Activated CD4-positive, alpha-beta memory T cell treated with anti-CD3 and anti-CD28 coated beads for 36 hours (primary cell): ENCODE results near the gene RFX3. TPM values are rescaled to one million over a fixed set of nuclear protein-coding genes. Genes with fewer than 3 reads are reported as not detected.

Experiments used
- CTCF ChIA-PET: fragments of 350-600 bp; sonication (Branson Sonifier 250); formaldehyde crosslinking; loops from one replicate; lab custom pipeline; 2021; ENCODE audit warnings: antibody characterized with exemption, inconsistent platforms; lab: Charles Lee
- POLR2A ChIA-PET: fragments of 350-600 bp; sonication (Branson Sonifier 250); formaldehyde crosslinking; loops from one replicate; lab custom pipeline; 2021; ENCODE audit warnings: antibody characterized with exemption; lab: Charles Lee
- DNase-seq: peaks from one replicate; pipeline ENCODE4 v3.0.0-alpha.2; 2020
- H3K27ac Mint-ChIP-seq: one replicate; pipeline ENCODE4 v1.8.0; 2021; ENCODE audit warnings: mixed read lengths
- H3K27me3 Mint-ChIP-seq: one replicate; pipeline ENCODE4 v1.8.0; 2021; ENCODE audit warnings: mixed read lengths
- H3K36me3 Mint-ChIP-seq: one replicate; pipeline ENCODE4 v1.8.0; 2021; ENCODE audit warnings: mixed read lengths
- H3K4me1 Mint-ChIP-seq: one replicate; pipeline ENCODE4 v1.8.0; 2021; ENCODE audit warnings: low read depth, mixed read lengths
- H3K4me3 Mint-ChIP-seq: one replicate; pipeline ENCODE4 v1.8.0; 2021; ENCODE audit warnings: mild to moderate bottlenecking, mixed read lengths
- H3K9me3 Mint-ChIP-seq: one replicate; pipeline ENCODE4 v1.8.0; 2021; ENCODE audit warnings: mixed read lengths
- intact Hi-C: fragments of 100-400 bp; cut with micrococcal nuclease; formaldehyde crosslinking; loops from one replicate; pipeline ENCODE4 v1.15.1; 2023
- total RNA-seq, 2 experiments: library from RNA; stranded (reverse); gene quantifications; one replicate each; pipeline ENCODE4 v1.2.3, GENCODE V29; 2021

RFX3 gene
- total RNA-seq, 2 experiments from 2014 or later = 12.2 to 13.4 TPM

DNA sequence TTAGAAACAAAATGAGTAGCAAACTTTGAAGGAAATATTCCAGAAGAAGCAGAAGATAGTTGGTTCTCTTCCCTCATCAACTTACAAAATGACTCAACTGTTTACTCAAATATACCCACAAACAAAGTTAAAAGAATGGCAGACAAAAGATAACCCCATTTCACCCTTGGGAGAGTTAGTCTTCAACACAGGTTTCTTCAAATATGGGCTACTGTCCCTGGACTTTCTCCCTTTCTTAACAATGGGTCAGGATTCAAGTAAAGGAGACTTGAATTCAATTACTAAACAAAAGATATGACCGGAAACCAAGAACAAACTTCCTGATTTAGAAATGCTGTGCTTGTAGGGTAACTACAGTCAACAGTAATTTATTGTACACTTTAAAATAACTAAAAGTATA is 14.2 kb downstream of the RFX3 start:
- Mint-ChIP-seq H3K36me3 (peaks cover 2% of the 10 kb centered on the region), H3K4me3 (no peak overlapping the region), H3K27ac (no peak overlapping the region), H3K4me1 (peaks cover 53% of the 10 kb centered on the region), H3K9me3 (peaks cover under 1% of the 10 kb centered on the region), H3K27me3 (no peaks in the 10 kb centered on the region)
- ChIA-PET CTCF (no interaction called here), POLR2A (no interaction called here)
- DNase-seq = no peak
- intact Hi-C loops = no loop called here

DNA sequence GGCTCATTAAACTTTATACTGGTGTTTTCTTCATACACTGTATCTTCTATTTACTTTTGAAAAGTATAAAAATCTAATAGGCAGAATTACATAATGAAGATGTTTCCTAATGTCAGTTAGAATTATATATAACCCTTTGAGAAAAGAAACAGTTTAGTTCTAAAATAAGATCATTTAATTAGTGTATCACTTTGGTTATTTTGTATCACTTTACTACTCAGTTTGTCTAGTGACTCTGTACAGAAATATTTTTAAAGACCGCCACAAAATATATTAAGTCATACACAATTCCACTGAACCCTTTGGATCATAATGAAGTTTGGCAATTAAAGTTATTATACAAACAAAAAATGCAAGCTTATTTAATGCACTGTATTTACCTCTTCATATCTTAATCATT is 15.0 kb downstream of the RFX3 start:
- CTCF ChIA-PET = no interaction called here
- H3K27me3 Mint-ChIP-seq = no peaks in the 10 kb centered on the region

DNA sequence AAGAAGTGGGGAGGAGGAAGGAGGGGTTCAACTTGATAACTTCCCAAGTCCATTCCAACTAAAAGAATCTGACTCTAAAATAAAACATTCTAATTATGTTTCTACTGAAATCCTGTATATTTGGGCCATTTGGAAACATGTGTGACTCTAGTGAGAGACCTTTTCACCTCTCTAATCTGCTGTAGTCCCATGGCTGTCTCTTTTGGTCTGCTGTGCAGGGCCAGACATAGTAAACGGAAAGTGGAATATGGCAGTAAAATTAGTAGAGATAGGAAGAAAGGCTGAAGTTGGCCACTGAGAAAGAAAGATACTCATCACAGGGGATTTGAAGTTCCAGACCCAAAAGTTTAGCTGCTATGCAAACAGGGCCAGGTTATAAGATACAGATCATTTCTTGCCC is 15.9 kb downstream of the RFX3 start:
- Mint-ChIP-seq H3K4me1 (peaks cover 54% of the 10 kb centered on the region), H3K27ac (no peak overlapping the region), H3K27me3 (no peaks in the 10 kb centered on the region), H3K36me3 (peaks cover 2% of the 10 kb centered on the region), H3K9me3 (no peaks in the 10 kb centered on the region), H3K4me3 (no peak overlapping the region)
- intact Hi-C loops = no loop called here
- CTCF ChIA-PET = no interaction called here
- no peak for DNase-seq
- POLR2A ChIA-PET = no interaction called here

More for the DNA sequence above, 15.0 kb downstream of the RFX3 start:
- DNase-seq = no peak
- peaks cover 2% of the 10 kb centered on the region for H3K36me3 Mint-ChIP-seq
- no peak overlapping the region for H3K27ac Mint-ChIP-seq
- peaks cover 54% of the 10 kb centered on the region for H3K4me1 Mint-ChIP-seq
- POLR2A ChIA-PET = no interaction called here
- intact Hi-C loops = no loop called here
- H3K9me3 Mint-ChIP-seq = no peaks in the 10 kb centered on the region
- H3K4me3 Mint-ChIP-seq = no peak overlapping the region

DNA sequence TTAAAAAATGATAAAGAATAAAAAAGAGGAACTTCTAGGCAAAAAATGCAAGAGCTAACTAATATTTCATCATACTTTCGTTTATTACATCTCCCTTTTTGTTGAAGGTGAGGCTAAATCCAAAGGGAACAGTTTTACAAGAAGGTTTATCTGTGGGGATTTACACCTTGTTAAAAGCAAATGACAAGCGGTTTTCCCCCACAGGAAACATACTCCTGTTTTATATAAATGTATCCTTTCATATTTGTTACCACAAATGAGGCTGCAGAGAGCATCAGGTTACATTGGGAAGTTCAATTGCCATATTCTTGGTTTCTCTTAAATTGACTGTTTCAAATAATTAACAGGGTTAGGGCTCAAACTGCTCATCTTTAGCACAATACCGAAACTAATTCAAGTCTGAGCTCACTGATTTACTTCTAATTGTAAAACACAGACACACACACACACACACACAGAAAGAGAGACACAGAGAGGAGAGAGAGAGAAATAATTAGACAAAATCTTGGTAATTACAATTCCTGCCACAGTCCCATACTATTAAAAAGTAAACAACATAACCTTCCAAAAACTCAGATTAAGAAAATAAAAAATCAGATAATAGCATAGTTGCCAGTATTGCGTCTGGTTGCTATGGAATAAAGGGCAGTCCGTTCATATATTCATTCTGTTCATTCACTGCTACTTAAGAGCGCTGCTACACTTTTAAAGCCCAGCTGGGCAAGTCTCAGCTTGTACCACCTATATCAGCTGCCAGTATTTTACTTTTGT is 17.1 kb downstream of the RFX3 start:
- Mint-ChIP-seq H3K36me3 (peaks cover 2% of the 10 kb centered on the region), H3K27me3 (no peaks in the 10 kb centered on the region), H3K9me3 (no peaks in the 10 kb centered on the region), H3K4me3 (peak overlapping the region; percentile 44), H3K4me1 (peaks cover 52% of the 10 kb centered on the region), H3K27ac (peak overlapping the region; percentile 60)
- POLR2A ChIA-PET = interaction anchor here (2.0 kb wide), 1 partner anchor 18 kb away, joined by 11 read pairs; the partner anchor contains the start of gene RFX3
- CTCF ChIA-PET = no interaction called here
- DNase-seq = no peak
- intact Hi-C loops = loop anchor here (1.0 kb wide), 2 partner anchors 16 to 31 kb away; no protein-coding TSS in a partner anchor

DNA sequence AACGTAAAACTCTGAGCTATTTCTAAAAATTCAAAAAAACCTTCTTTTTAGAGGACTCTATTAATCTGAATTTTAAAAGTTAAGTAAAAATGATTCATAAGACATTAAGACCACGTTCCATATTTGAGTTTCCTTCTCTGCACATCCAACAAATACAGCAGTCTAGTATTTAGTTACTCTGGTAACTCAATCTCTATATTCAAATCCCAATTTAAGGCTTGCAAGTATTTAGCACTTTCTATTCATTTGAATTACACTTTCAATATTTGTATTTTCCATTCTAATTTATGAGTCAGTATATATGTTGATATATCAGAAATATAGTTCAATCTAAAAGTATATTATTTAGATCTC is 17.7 kb downstream of the RFX3 start:
- peak overlapping the region; percentile 60 for H3K27ac Mint-ChIP-seq
- ChIA-PET POLR2A (interaction anchor here (2.0 kb wide), 1 partner anchor 19 kb away, joined by 11 read pairs; the partner anchor contains the start of gene RFX3), CTCF (no interaction called here)
- H3K4me1 Mint-ChIP-seq = peaks cover 47% of the 10 kb centered on the region
- DNase-seq = no peak
- H3K36me3 Mint-ChIP-seq = peaks cover 2% of the 10 kb centered on the region
- H3K9me3 Mint-ChIP-seq = no peaks in the 10 kb centered on the region
- H3K4me3 Mint-ChIP-seq = peak overlapping the region; percentile 44
- intact Hi-C loops = loop anchor here (1.0 kb wide), 2 partner anchors 16 to 31 kb away; no protein-coding TSS in a partner anchor
- H3K27me3 Mint-ChIP-seq = no peaks in the 10 kb centered on the region

DNA sequence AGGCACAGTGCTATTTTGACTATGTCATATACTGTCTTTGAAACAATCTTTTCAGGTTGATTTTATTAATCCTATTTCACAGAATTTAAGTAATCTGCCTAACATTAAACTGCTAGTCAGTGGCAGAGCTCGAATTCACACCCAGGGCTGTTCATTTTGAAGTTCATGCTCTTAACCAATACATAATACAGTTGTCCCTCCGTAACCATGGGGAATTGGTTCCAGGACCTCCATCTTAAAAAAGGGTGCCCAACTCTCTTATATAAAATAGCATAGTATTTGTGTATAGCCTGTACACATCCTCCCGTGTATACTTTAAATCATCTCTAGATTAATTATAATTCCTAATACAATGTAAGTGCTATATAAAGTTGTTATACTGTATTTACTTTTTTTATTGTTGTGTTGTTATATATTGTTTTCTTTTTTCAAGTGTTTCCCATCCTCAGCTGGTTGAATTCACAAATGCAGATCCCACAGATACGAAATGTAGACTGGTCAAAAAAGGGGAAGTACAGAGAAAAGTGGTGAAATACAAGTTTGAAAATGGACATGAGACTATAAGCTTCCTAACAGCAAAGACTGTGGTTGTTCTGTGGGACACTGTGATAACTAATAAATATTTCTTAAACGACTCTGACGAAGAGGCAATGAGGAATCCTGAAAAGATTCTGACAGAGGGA is 18.3 kb downstream of the RFX3 start:
- Mint-ChIP-seq H3K27ac (peak overlapping the region; percentile 60), H3K4me1 (peaks cover 48% of the 10 kb centered on the region), H3K36me3 (peaks cover 6% of the 10 kb centered on the region), H3K4me3 (peak overlapping the region; percentile 2), H3K9me3 (no peaks in the 10 kb centered on the region), H3K27me3 (no peaks in the 10 kb centered on the region)
- intact Hi-C loops = loop anchor here (1.0 kb wide), 2 partner anchors 17 to 30 kb away; no protein-coding TSS in a partner anchor
- DNase-seq = no peak
- ChIA-PET CTCF (interaction anchor here (1.1 kb wide), 1 partner anchor 24 kb away, joined by 3 read pairs; no protein-coding TSS in a partner anchor), POLR2A (interaction anchor here (1.1 to 2.0 kb wide), 2 partner anchors 19 to 28 kb away, joined by 4 to 11 read pairs; partner anchors contain the start of gene RFX3)

DNA sequence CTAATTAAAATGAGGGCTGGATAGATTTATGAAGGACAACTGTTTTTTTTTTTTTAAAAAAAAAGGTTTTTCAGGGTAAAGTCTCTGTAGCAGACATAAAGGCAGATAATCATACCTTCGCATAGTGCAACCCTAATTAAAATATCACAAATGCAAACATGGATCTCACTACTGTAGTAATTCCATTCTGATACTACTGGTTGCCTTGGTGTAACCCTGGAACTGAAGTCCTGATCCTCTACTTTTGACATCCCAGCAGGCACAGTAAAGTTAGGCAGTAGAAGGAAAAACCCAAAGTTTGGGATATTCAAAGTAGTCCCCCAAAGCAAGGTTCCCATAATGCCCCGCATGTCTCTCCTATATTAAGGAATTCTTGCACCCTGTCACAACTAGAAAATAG is 19.6 kb downstream of the RFX3 start:
- ChIA-PET POLR2A (interaction anchor here (1.0 to 1.1 kb wide), 2 partner anchors 20 to 27 kb away, joined by 4 read pairs; no protein-coding TSS in a partner anchor), CTCF (interaction anchor here (1.1 kb wide), 1 partner anchor 25 kb away, joined by 3 read pairs; no protein-coding TSS in a partner anchor)
- Mint-ChIP-seq H3K9me3 (no peaks in the 10 kb centered on the region), H3K4me3 (no peak overlapping the region), H3K27ac (no peak overlapping the region), H3K27me3 (no peaks in the 10 kb centered on the region), H3K36me3 (peaks cover 7% of the 10 kb centered on the region), H3K4me1 (peaks cover 44% of the 10 kb centered on the region)
- DNase-seq = no peak
- intact Hi-C loops = no loop called here

DNA sequence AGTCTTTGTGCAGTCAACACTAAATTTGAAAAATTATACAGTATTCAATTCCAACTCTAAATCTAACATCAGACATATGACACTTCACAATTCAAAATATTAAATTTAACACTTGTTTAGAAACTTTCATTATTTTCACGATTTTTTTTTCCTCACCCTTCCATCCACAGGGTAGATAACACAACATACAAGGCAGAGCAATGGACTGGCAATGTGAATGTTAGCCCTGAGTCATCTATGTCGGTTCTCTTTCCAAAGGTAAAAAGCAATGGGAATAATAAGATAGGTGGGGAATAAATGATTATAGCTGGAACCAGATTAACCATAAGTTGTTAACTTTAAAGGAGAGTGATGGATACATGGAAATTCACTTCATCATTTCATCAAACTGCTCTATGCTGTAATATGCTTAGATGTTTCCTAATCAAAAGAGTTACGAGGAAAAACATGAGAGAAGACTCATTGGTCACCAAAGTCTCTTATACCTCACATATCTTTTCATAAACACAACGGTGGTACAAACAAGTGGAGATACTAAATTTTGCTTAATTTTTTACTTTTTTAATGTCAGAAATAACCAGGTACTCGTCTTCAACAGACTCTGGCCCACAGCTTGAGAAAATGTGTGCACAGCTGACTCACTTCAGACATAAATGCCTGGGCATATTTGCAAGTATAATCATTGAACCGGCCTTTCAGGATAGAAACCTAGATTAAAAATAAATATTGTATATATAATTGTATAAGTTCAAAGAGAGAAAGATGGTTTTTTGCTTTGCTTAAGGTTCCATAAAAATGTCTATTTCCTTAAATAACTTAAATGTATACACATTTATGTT is 23.0 kb downstream of the RFX3 start:
- no peak overlapping the region for H3K4me3 Mint-ChIP-seq
- H3K27ac Mint-ChIP-seq = no peak overlapping the region
- intact Hi-C loops = no loop called here
- no peak for DNase-seq
- POLR2A ChIA-PET = interaction anchor here (1.0 kb wide), 1 partner anchor 24 kb away, joined by 8 read pairs; the partner anchor contains the start of gene RFX3
- peaks cover 32% of the 10 kb centered on the region for H3K4me1 Mint-ChIP-seq
- H3K9me3 Mint-ChIP-seq = no peaks in the 10 kb centered on the region
- CTCF ChIA-PET = no interaction called here
- H3K27me3 Mint-ChIP-seq = no peaks in the 10 kb centered on the region
- H3K36me3 Mint-ChIP-seq = peaks cover 7% of the 10 kb centered on the region

DNA sequence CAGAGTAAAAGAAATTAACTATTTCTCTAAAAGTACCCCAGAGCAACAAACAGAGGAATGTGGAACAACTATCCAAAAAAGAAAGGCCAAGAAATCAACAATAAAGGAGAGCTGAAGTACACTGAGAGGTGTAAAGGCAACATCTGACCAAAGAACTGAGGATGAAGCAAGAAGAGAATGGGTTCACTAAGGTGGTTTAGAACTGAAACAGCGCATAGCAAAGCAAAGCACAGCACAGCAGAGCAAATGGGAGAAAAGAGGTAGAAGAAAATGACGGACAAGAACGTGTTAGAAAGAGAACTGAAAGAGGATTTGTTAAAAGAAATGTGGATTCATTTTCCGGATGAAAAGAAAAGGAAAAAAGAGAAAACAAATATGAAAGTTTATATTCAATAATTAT is 25.8 kb downstream of the RFX3 start:
- DNase-seq = no peak
- H3K27ac Mint-ChIP-seq = no peak overlapping the region
- ChIA-PET POLR2A (no interaction called here), CTCF (no interaction called here)
- peaks cover 5% of the 10 kb centered on the region for H3K36me3 Mint-ChIP-seq
- peaks cover 26% of the 10 kb centered on the region for H3K4me1 Mint-ChIP-seq
- H3K27me3 Mint-ChIP-seq = no peaks in the 10 kb centered on the region
- H3K9me3 Mint-ChIP-seq = no peaks in the 10 kb centered on the region
- no peak overlapping the region for H3K4me3 Mint-ChIP-seq
- intact Hi-C loops = no loop called here

DNA sequence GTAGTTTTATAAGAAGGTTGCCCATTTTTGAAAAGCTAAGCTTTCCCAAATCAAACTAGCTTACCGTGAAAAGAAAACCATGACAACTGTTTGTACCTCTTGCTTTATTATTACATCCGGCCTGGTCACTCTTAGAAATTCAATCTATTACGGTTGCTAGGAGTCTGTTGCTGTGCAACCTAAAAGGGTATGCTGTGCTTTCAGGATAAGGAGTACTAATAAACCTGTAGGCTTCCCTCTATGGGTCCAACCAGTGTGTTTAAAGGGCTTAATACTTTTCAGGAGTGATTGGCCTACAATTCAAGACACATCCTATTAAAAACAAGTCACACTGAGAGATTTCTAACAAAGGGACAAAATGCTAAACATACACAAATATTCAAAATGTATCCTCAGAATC is 27.1 kb downstream of the RFX3 start:
- no peaks in the 10 kb centered on the region for H3K27me3 Mint-ChIP-seq
- ChIA-PET POLR2A (no interaction called here), CTCF (no interaction called here)
- peaks cover 24% of the 10 kb centered on the region for H3K4me1 Mint-ChIP-seq
- intact Hi-C loops = no loop called here
- peaks cover 8% of the 10 kb centered on the region for H3K36me3 Mint-ChIP-seq
- peaks cover 2% of the 10 kb centered on the region for H3K9me3 Mint-ChIP-seq
- H3K4me3 Mint-ChIP-seq = no peak overlapping the region
- no peak for DNase-seq
- H3K27ac Mint-ChIP-seq = no peak overlapping the region

DNA sequence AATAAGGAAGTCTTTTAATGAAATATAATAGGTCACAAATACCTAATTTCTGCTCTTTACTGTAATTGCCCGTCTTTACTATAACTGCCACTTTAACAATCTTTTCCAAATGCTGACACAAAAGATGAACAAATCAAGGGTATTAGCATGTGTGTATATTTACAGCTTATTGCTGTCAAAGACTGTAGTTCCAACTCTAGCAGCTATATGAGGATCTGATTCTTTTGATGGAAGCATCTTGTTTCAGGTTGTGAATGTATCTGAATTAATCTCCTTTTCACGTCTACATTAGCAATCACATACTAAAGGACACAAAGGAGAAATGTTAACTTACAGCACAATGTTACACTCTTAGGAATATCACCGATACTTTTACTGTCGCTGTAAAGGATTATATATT is 27.9 kb downstream of the RFX3 start:
- Mint-ChIP-seq H3K4me3 (no peak overlapping the region), H3K27ac (no peak overlapping the region), H3K27me3 (no peaks in the 10 kb centered on the region), H3K9me3 (peaks cover 3% of the 10 kb centered on the region), H3K4me1 (peaks cover 24% of the 10 kb centered on the region), H3K36me3 (peaks cover 10% of the 10 kb centered on the region)
- no peak for DNase-seq
- ChIA-PET POLR2A (no interaction called here), CTCF (interaction anchor here (0.7 kb wide), 1 partner anchor 20 kb away, joined by 3 read pairs; no protein-coding TSS in a partner anchor)
- intact Hi-C loops = no loop called here
